T-cell (primary cell): Measurements from ENCODE around the gene KCNQ2. TPM values are rescaled to one million over a fixed set of nuclear protein-coding genes. Genes with fewer than 3 reads are reported as not detected.

Experiments
- ATAC-seq, 4 experiments: fragments of 200-7000 bp in 3 of 4; fragments of 150-1000 bp in 1 of 4; cut with Tn5 transposase; replicated peaks in 1 of 4; 1 replicate in 3 of 4; 2 replicates in 1 of 4; pipeline ENCODE4 v1.10.0; 2021; ENCODE audit warnings: moderate library complexity in 3 of 4, mild to moderate bottlenecking in 2 of 4, moderate number of reproducible peaks in 1 of 4
- CTCF ChIA-PET, 2 donors: fragments of 300-600 bp; sonication (Branson Sonifier 250); formaldehyde crosslinking; loops; one replicate each; lab custom pipeline; 2022; ENCODE audit warnings: antibody characterized with exemption in 2 of 2; lab: Charles Lee
- POLR2A ChIA-PET, 2 donors: fragments of 300-600 bp; sonication (Branson Sonifier 250); formaldehyde crosslinking; loops; one replicate each; lab custom pipeline; 2022; ENCODE audit warnings: antibody characterized with exemption in 2 of 2; lab: Charles Lee
- DNase-seq, 35 experiments: peaks; one replicate each; pipeline versions ENCODE4 v3.0.0 to v3.0.0-alpha.2; 2013 to 2023
- H3K27ac ChIP-seq: one replicate; pipeline ENCODE4 v1.5.1; 2013; ENCODE audit warnings: low read length
- H3K27me3 ChIP-seq, 2 experiments: replicated peaks in 1 of 2; 1 replicate in 1 of 2; 2 replicates in 1 of 2; pipeline versions ENCODE4 v1.6.1 to v1.7.0; 2013; ENCODE audit warnings: low read length in 1 of 2, mixed read lengths in 1 of 2; ENCODE audit not compliant: control insufficient read depth in 2 of 2, insufficient read depth in 2 of 2; ENCODE audit errors: extremely low read depth in 1 of 2
- H3K36me3 ChIP-seq, 2 donors: 1 replicate in 1 of 2; 2 replicates in 1 of 2; pipeline versions ENCODE4 v1.6.1 to v1.7.0; 2013; ENCODE audit warnings: low read length in 1 of 2; ENCODE audit not compliant: control insufficient read depth in 2 of 2, insufficient read depth in 1 of 2; ENCODE audit errors: extremely low read depth in 1 of 2
- H3K4me1 ChIP-seq, 2 experiments: 1 replicate in 1 of 2; 2 replicates in 1 of 2; pipeline versions ENCODE4 v1.6.1 to v1.7.0; 2013; ENCODE audit warnings: low read length in 2 of 2, mixed read lengths in 1 of 2; ENCODE audit not compliant: insufficient read depth in 2 of 2, control insufficient read depth in 1 of 2; ENCODE audit errors: extremely low read depth in 1 of 2
- H3K4me3 ChIP-seq, 2 donors: 1 replicate in 1 of 2; 2 replicates in 1 of 2; pipeline versions ENCODE4 v1.5.1 to v1.7.0; 2013; ENCODE audit warnings: mild to moderate bottlenecking in 2 of 2, low read length in 1 of 2, moderate library complexity in 1 of 2; ENCODE audit not compliant: control insufficient read depth in 1 of 2; ENCODE audit errors: extremely low read depth in 1 of 2
- H3K9me3 ChIP-seq: 2 replicates; pipeline ENCODE4 v1.7.0; 2013
- H3K27ac Mint-ChIP-seq, 2 donors: one replicate each; pipeline ENCODE4 v1.8.0; 2020 to 2021; ENCODE audit warnings: mild to moderate bottlenecking in 2 of 2, mixed read lengths in 2 of 2
- H3K27me3 Mint-ChIP-seq, 2 donors: one replicate each; pipeline ENCODE4 v1.8.0; 2021 to 2022; ENCODE audit warnings: mixed read lengths in 2 of 2
- H3K36me3 Mint-ChIP-seq: one replicate; pipeline ENCODE4 v1.8.0; 2021; ENCODE audit warnings: mixed read lengths
- H3K4me1 Mint-ChIP-seq, 3 donors: one replicate each; pipeline ENCODE4 v1.8.0; 2020 to 2022; ENCODE audit warnings: mixed read lengths in 3 of 3, mild to moderate bottlenecking in 1 of 3
- H3K4me3 Mint-ChIP-seq, 3 donors: one replicate each; pipeline ENCODE4 v1.8.0; 2020 to 2022; ENCODE audit warnings: mild to moderate bottlenecking in 3 of 3, mixed read lengths in 3 of 3, moderate library complexity in 3 of 3
- H3K9me3 Mint-ChIP-seq, 3 donors: one replicate each; pipeline ENCODE4 v1.8.0; 2020 to 2022; ENCODE audit warnings: mixed read lengths in 3 of 3
- WGBS: methylation state at CpG from one replicate; pipeline ENCODE4 v1.1.5; 2013; ENCODE audit warnings: missing lambda C conversion rate; ENCODE audit not compliant: insufficient coverage; 5-methylcytosine and 5-hydroxymethylcytosine counted together
- total RNA-seq, 35 experiments: library from RNA in 6 of 35; stranded (reverse) in 6 of 35; fragments of 120-200 nt in 1 of 35; gene quantifications; one replicate each; pipeline versions ENCODE4 v1.2.1 to v1.2.4 and lab custom pipeline; 2013 to 2026

Gene KCNQ2
- total RNA-seq, 5 donors from 2014 or later (not counting 1 experiment from before 2014, with no cell fraction given) = 0.19 to 0.49 (median 0.32) TPM

DNA sequence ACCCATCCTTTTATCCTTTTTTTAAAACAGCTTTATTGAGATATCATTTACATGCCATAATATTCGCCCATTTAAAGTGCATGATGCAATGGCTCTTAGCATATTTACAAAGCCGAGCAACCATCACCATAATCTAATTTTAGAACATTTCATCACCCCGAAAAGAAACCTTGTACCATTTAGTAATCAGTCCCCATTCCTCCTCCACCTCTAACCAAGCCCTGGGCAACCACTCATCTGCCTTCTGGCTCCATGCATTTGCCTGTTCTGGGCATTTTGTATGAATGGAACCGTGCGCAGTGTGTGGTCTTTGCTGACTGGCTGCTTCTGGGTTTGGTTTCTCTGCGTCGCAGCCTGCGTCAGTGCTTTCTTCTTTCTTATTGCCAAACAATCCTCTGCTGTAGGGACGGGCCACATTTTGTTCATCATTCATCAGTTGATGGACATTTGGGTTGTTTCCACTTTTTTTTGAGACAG, 36.7 kb upstream of the KCNQ2 start:
- Mint-ChIP-seq H3K4me1 (peaks cover 0 to 8% (median 0%) of the 10 kb centered on the region in 3 donors), H3K27me3 (peaks cover 37 to 59% of the 10 kb centered on the region in 2 donors), H3K36me3 (peaks cover 5% of the 10 kb centered on the region), H3K9me3 (peaks cover 3 to 14% (median 8%) of the 10 kb centered on the region in 3 donors), H3K4me3 (no peak overlapping the region), H3K27ac (no peak overlapping the region)
- H3K27ac ChIP-seq = no peak overlapping the region
- no peaks in the 10 kb centered on the region for H3K9me3 ChIP-seq
- no peaks in the 10 kb centered on the region for H3K36me3 ChIP-seq
- POLR2A ChIA-PET = no interaction called here
- WGBS = 89% methylated on average over 4 of the region's 9 CpGs
- peaks cover 3 to 64% of the 10 kb centered on the region in 2 experiments for H3K27me3 ChIP-seq
- no peak overlapping the region for H3K4me3 ChIP-seq
- CTCF ChIA-PET = no interaction called here
- ATAC-seq = no peak
- no peak for DNase-seq
- H3K4me1 ChIP-seq = no peaks in the 10 kb centered on the region

DNA sequence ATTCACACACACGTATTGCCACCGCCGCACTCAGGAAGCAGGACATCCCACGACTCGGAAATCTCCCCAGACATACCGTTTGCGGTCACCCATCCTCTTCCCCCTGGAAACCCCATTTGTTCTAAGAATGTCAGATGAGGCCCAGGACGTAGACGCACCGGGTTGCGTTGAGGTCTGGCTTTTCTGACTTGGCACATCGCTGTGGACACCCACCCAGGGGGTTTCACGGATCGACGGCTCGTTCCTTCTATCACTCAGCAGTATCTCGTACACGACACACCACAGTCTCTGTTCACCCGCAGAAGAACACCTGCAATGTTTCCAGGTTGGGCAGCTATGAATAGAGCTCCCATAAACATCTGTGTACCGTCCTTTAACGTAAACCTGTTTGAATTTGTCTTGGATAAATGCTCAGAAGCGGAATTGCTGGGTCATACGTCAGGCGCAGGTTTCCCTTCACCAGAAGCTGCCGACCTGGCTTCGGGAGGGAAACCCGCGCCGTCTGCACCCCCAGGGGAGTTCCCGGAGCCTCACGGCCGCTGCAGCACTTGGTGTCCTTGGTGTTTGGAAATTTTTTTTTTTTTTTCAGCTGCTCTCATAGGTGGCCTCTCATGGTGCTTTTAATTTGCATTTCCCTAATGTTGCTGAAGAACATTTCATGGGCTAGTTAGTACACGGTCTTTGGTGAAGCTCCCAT, 35.8 kb upstream of the KCNQ2 start:
- Mint-ChIP-seq H3K27me3 (peaks cover 37 to 55% of the 10 kb centered on the region in 2 donors), H3K36me3 (peaks cover 5% of the 10 kb centered on the region), H3K27ac (no peak overlapping the region), H3K4me3 (no peak overlapping the region), H3K4me1 (peaks cover 0 to 8% (median 0%) of the 10 kb centered on the region in 3 donors), H3K9me3 (peaks cover 3 to 12% (median 10%) of the 10 kb centered on the region in 3 donors)
- Histone ChIP-seq H3K9me3 (no peaks in the 10 kb centered on the region), H3K27me3 (peaks cover 3 to 68% of the 10 kb centered on the region in 2 experiments), H3K4me3 (no peak overlapping the region), H3K4me1 (no peaks in the 10 kb centered on the region), H3K27ac (no peak overlapping the region), H3K36me3 (no peaks in the 10 kb centered on the region)
- 66% methylated on average over 26 of the region's 33 CpGs for WGBS
- DNase-seq = no peak
- POLR2A ChIA-PET = interaction anchor here in 1 of 2 donors (0.6 kb wide), 1 partner anchor 15 kb away, joined by 8 read pairs; no protein-coding TSS in a partner anchor
- CTCF ChIA-PET = no interaction called here
- peak in 1 of 4 experiments; percentile 45 for ATAC-seq

DNA sequence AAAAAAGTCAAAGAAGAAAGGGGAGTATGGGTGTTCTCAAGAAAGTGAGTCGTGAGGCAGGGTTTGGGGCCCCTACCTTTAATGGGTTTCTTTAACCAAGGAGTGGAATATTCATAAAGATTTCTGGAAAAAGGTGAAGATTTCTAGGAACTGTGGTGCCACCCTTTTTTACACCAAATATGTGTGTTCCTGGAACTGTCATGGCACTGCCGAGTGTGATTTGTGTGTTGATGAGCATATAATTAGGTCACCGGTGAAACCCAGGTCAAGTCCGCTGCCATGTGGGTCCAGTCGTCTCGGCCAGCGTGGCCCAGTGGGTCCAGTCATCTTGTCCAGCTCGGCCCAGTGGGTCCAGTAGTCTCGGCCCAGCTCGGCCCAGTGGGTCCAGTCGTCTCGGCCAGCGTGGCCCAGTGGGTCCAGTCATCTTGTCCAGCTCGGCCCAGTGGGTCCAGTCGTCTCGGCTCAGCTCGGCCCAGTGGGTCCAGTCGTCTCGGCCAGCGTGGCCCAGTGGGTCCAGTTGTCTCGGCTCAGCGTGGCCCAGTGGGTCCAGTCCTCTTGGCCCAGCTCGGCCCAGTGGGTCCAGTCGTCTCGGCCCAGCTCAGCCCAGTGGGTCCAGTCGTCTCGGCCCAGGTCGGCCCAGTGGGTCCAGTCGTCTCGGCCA, 34.8 kb upstream of the KCNQ2 start:
- ATAC-seq (no peak), DNase-seq (no peak)
- no peak overlapping the region for H3K27ac Mint-ChIP-seq
- Histone ChIP-seq H3K27me3 (peaks cover 3 to 71% of the 10 kb centered on the region in 2 experiments), H3K36me3 (no peaks in the 10 kb centered on the region), H3K9me3 (no peaks in the 10 kb centered on the region), H3K4me3 (no peak overlapping the region), H3K4me1 (no peaks in the 10 kb centered on the region), H3K27ac (no peak overlapping the region)
- peaks cover 3 to 10% (median 10%) of the 10 kb centered on the region in 3 donors for H3K9me3 Mint-ChIP-seq
- H3K36me3 Mint-ChIP-seq = peaks cover 5% of the 10 kb centered on the region
- ChIA-PET CTCF (no interaction called here), POLR2A (no interaction called here)
- 88% methylated on average over 30 of the region's 30 CpGs for WGBS
- peaks cover 0 to 8% (median 0%) of the 10 kb centered on the region in 3 donors for H3K4me1 Mint-ChIP-seq
- peaks cover 36 to 46% of the 10 kb centered on the region in 2 donors for H3K27me3 Mint-ChIP-seq
- H3K4me3 Mint-ChIP-seq = no peak overlapping the region

DNA sequence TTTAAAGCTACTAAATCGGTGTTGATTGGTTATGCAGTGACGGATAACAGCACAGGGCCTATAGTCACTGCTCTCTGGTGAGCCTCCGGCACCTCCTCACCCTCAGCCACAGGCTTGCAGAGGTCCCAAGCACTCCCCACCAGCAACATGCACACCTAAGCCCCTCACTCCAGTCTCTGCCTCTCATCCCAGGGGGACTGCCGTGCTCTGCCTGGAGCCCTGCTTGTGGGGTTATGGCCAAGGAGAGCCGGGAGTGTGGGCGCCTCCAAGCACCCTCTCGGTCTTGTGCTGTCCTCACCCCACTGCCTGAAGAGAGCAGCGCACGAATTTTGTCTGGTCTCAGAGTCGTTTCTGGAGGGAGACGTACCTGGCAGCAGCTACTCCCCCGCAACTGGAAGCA, 33.3 kb upstream of the KCNQ2 start:
- Mint-ChIP-seq H3K27me3 (peaks cover 32 to 44% of the 10 kb centered on the region in 2 donors), H3K9me3 (peaks cover 3 to 10% (median 10%) of the 10 kb centered on the region in 3 donors), H3K36me3 (peaks cover 5% of the 10 kb centered on the region), H3K27ac (no peak overlapping the region), H3K4me1 (peaks cover 0 to 9% (median 0%) of the 10 kb centered on the region in 3 donors), H3K4me3 (no peak overlapping the region)
- Histone ChIP-seq H3K36me3 (no peaks in the 10 kb centered on the region), H3K4me3 (peak overlapping the region in 1 of 2 donors; percentile 8), H3K27ac (no peak overlapping the region), H3K9me3 (no peaks in the 10 kb centered on the region), H3K27me3 (peaks cover 3 to 69% of the 10 kb centered on the region in 2 experiments), H3K4me1 (no peaks in the 10 kb centered on the region)
- DNase-seq (no peak), ATAC-seq (no peak)
- ChIA-PET CTCF (no interaction called here), POLR2A (no interaction called here)
- WGBS = 72% methylated on average over 4 of the region's 12 CpGs

DNA sequence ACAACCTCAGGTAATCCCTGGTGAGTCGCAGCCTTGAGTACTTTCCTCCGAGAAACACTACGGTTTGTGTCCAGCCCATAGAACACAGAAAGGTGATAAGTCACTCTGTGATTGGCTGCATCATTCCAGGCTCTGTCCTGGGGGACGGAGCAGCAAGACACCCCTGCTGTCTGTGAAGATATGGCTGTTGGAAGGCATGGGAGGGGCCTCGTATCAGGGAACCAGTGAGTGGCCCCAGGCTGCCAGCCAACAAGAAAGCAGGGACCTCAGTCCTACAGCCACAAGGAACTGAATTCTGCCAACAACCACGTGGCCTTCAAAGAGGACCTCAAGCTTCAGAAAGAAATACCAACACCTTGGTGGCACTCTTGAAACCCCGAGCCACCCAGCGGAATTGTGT, 32.8 kb upstream of the KCNQ2 start:
- Histone ChIP-seq H3K4me1 (no peaks in the 10 kb centered on the region), H3K36me3 (no peaks in the 10 kb centered on the region), H3K4me3 (peak overlapping the region in 1 of 2 donors; percentile 8), H3K27ac (no peak overlapping the region), H3K9me3 (no peaks in the 10 kb centered on the region), H3K27me3 (peaks cover 3 to 71% of the 10 kb centered on the region in 2 experiments)
- DNase-seq (no peak), ATAC-seq (no peak)
- peaks cover 0 to 9% (median 0%) of the 10 kb centered on the region in 3 donors for H3K4me1 Mint-ChIP-seq
- H3K27me3 Mint-ChIP-seq = peaks cover 29 to 43% of the 10 kb centered on the region in 2 donors
- peaks cover 3 to 10% (median 10%) of the 10 kb centered on the region in 3 donors for H3K9me3 Mint-ChIP-seq
- no peak overlapping the region for H3K4me3 Mint-ChIP-seq
- peaks cover 5% of the 10 kb centered on the region for H3K36me3 Mint-ChIP-seq
- WGBS = 74% methylated on average over 7 of the region's 8 CpGs
- ChIA-PET POLR2A (interaction anchor here in 1 of 2 donors (0.7 kb wide), 1 partner anchor 66 kb away, joined by 5 read pairs; no protein-coding TSS in a partner anchor), CTCF (no interaction called here)
- no peak overlapping the region for H3K27ac Mint-ChIP-seq

DNA sequence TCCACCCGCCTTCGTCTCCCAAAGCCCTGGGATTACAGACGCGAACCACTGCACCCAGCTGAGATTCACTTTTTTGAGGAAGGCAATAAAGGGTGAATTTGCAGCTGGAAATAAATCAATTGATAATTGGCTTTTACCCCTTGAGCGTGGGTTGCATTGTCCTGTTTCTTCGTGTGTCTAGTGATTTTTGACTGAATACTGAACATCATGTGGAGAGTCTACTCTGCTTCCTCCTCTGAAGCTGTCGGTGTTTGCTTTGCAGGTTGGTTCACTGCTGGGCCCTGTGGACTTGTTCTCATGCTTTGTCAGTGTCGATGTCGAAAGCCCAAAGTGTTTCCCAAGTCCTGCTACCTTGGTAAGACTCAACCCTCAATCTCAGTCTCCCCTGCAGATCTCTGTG, 32.2 kb upstream of the KCNQ2 start:
- ChIA-PET POLR2A (interaction anchor here in 1 of 2 donors (0.7 kb wide), 1 partner anchor 66 kb away, joined by 5 read pairs; no protein-coding TSS in a partner anchor), CTCF (no interaction called here)
- Mint-ChIP-seq H3K4me3 (no peak overlapping the region), H3K9me3 (peaks cover 3 to 10% (median 10%) of the 10 kb centered on the region in 3 donors), H3K27me3 (peaks cover 23 to 38% of the 10 kb centered on the region in 2 donors), H3K36me3 (peaks cover 5% of the 10 kb centered on the region), H3K27ac (no peak overlapping the region), H3K4me1 (peaks cover 0 to 9% (median 0%) of the 10 kb centered on the region in 3 donors)
- WGBS = 91% methylated on average over 5 of the region's 9 CpGs
- no peak overlapping the region for H3K27ac ChIP-seq
- H3K4me1 ChIP-seq = peaks cover 0 to 3% of the 10 kb centered on the region in 2 experiments
- ATAC-seq = no peak
- H3K27me3 ChIP-seq = peaks cover 0 to 76% of the 10 kb centered on the region in 2 experiments
- DNase-seq = no peak
- no peaks in the 10 kb centered on the region for H3K9me3 ChIP-seq
- H3K4me3 ChIP-seq = peak overlapping the region in 1 of 2 donors; percentile 8
- no peaks in the 10 kb centered on the region for H3K36me3 ChIP-seq
